Measurements from ENCODE around the gene MILR1. TPM values are rescaled to one million over a fixed set of nuclear protein-coding genes. Genes with fewer than 3 reads are reported as not detected.

MILR1 gene
- polyA plus RNA-seq, 1 donor, result 6.9 TPM

DNA sequence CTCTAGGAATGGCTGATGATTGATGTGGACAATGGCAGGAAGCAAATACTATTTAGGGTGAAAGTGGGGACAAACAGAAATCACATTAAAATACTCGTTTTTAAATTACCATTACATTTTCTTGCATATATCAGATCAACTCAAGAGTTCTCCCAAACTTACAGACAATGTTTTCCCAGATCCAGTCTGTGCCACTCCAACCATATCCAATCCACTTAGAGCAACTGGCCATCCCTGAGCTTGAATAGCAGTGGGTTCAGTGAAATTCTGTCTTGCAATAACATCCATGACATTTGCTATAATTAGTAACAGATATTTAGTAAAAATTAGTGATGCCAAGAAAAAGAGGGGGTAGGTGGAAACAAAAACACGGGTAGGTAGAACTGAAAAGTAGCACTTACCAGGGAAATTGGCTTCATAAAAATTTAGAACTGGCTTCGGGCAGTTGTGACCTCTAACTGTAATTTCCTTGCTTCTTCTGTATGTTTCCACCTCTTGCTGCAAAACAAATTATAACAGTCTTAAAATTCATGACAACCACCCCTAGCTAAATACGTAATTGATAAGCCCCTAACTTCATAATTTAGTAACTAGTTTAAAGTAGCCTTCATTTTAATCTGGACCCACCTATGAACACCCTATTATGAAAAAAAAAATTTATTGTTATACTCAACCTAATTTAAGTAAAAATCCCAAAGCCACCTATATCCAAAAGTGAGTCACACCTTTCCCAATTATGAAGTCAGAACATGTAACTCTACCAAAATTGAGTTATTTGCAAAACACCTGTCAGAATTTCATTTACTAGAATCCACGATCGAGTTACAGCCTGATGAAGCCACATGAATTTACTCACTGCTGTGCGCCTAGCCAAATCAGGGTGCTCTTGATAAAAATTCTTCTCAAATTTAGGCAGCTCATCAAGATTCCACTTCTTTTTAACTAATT is 55.2 kb downstream of the MILR1 start:
- DNase-seq, result no peak

GRCh38 chr17:64504769-64505339 is 55.9 kb downstream of the MILR1 start:
- DNase-seq, result no peak

DNA sequence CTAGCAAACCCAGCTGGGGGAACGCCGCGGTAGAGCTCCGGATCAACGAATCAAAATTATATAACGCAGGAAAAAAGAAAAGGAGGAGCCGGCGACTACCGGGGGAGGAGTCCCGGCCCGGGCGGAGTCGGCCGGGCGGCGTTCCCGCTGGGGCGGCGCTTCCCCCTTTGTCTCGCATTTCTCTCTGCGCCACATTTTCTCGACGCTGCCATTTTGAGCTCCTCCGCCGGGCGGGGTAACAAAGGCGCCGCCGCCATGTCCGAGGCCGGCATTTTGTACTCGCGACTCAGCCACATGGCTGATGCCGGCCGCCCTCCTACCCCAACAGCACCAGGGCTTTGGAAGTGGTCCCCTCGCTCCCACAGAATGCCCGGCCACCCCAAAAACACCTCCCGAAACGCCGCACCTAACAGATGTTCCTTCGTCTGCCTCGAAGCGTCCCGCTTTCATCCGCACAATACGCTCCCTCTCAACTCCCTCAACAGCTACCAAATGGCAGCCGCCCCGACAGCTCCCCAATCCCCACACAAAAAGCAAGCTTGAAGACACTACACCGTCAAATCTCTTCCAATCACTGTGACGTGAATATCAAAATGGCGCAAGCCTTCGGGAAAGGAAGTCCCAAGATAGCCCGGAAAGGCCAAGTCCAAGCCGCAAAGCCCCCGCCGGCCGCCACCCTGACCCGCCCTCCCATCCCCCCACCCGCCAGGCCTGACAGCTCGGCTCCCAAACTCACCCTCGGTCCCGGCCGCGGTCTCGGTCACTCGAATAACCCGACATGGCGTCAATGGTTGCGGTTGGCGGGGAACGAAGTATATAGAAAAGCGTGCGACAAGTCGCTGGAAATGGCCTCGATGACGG is 56.7 kb downstream of the MILR1 start:
- peak; percentile 97 for DNase-seq

DNA sequence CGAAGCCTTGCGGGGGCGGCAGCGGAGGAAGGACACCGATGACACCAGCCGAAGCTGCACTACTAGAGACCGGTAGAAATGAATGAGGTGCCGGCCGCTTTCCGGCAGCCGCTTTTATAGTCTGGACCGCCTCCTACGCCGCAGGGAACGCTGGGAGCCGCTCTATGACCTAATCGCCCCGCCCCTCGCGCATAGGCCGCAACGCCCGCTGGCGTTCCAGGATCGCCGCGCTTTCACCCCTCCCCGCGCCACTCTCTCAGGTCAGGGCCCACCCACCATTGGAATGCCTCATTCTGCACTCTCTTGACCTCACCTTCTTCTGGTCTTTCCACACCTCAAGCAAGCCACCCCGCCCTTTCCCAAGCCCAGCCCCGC is 57.3 kb downstream of the MILR1 start, which contains the start of gene DDX5:
Gene DDX5 (minus strand): TSS at position 89 of the 375 bp plus-strand sequence. CDS start 170 bp downstream, outside the sequence.
- DNase-seq, result peak; percentile 97

- peak; percentile 98 for DNase-seq
Observed at GRCh38 chr17:64506576-64507412, 57.9 kb downstream of the MILR1 start, which contains the start of gene CEP95. Gene CEP95, plus strand, starts transcription at chr17:64506977. Its CDS starts 121 bp downstream, at chr17:64507098.

DNA sequence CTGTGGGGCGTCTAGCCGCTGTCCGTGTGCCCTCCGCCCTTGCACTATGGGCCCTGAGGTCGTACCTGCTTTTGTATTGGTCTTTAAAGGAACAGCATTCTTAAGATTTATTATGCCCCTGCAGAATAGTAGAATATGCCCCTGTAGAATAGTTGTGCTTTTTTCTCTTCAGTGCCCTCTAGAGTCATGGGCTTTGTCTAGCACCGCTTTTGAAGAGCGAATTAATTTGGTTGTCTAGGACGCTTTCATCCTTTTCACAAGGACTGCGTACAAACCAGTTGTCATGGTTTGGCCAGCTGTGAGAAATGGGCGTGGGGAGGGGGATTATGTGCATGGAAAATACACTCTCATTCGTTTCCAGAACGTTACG is 58.5 kb downstream of the MILR1 start:
- DNase-seq, result peak; percentile 80

DNA sequence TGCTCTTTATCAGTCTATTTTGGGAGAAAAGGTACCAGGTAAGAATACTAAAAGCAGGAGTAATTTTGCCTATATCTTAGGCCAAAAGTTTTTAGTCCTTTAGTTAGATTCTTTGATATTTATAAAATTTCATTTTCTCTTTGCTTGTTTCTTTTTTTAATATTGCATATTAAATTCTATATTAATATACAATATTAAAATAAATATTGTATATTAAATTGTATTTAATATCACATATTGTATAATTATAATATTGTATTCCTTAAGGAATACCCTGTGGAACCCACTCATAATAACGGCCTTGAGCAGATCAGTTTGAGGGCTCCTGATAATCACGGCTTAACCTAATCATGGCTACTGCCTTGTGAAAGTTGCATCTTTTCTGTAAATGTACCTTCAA is 59.8 kb downstream of the MILR1 start:
- DNase-seq, result no peak

DNA sequence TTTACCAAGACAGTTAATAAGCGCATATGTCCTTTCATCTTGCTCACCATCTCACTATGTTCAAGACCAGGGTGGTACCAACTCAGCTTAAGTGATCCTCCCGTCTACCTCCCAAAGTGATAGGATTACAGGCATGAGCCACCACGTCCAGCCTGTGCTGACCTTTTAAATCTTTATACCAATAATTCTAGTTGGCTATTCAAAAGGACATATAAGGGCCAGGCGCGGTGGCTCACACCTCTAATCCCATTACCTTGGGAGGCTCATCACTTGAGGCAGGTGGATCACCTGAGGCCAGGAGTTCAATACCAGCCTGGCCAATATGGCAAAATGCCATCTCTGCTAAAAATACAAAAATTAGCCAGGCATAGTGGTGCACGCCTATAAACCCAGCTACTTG is 60.3 kb downstream of the MILR1 start:
- DNase-seq, result no peak

- no peak for DNase-seq
Observed at GRCh38 chr17:64515419-64515818, 66.5 kb downstream of the MILR1 start.

- no peak for DNase-seq
Observed at GRCh38 chr17:64515829-64516228, 66.9 kb downstream of the MILR1 start.

Other genes starting within 250 kb of the MILR1 start
- gene TEX2, start 185.9 kb upstream of the MILR1 start, polyA plus RNA-seq (ENCODE audit: insufficient read length), result 21.6 TPM
- 162 TPM for gene PECAM1, start 58.3 kb upstream of the MILR1 start, polyA plus RNA-seq (ENCODE audit: insufficient read length)
- gene POLG2, start 47.9 kb downstream of the MILR1 start, polyA plus RNA-seq (ENCODE audit: insufficient read length), result 27.9 TPM
- 372 TPM for gene DDX5, start 57.2 kb downstream of the MILR1 start, polyA plus RNA-seq (ENCODE audit: insufficient read length)
- gene CEP95, start 57.9 kb downstream of the MILR1 start, polyA plus RNA-seq (ENCODE audit: insufficient read length), result 52.9 TPM
- gene SMURF2, start 213.2 kb downstream of the MILR1 start, polyA plus RNA-seq (ENCODE audit: insufficient read length), result 21.6 TPM